Panc1 (cell line): ENCODE results near the gene KPNB1.

Experiments used
- POLR2AphosphoS5 ChIP-seq: IDR thresholded peaks from 2 replicates; pipeline ENCODE4 v1.6.1; 2012; ENCODE audit warnings: mild to moderate bottlenecking, low read depth, low read length, moderate library complexity
- REST ChIP-seq, 2 experiments: IDR thresholded peaks; 2 replicates each; pipeline ENCODE4 v1.6.1; 2011 to 2012; ENCODE audit warnings: low read depth in 2 of 2, control low read depth in 1 of 2, low read length in 1 of 2, mild to moderate bottlenecking in 1 of 2, moderate library complexity in 1 of 2; ENCODE audit not compliant: insufficient read depth in 1 of 2
- TF ChIP-seq, protein P1 (sequence below): fragments of 450-650 bp; IDR thresholded peaks from 2 replicates; pipeline ENCODE4 v1.5.1; 2017; ENCODE audit warnings: mild to moderate bottlenecking

DNA sequence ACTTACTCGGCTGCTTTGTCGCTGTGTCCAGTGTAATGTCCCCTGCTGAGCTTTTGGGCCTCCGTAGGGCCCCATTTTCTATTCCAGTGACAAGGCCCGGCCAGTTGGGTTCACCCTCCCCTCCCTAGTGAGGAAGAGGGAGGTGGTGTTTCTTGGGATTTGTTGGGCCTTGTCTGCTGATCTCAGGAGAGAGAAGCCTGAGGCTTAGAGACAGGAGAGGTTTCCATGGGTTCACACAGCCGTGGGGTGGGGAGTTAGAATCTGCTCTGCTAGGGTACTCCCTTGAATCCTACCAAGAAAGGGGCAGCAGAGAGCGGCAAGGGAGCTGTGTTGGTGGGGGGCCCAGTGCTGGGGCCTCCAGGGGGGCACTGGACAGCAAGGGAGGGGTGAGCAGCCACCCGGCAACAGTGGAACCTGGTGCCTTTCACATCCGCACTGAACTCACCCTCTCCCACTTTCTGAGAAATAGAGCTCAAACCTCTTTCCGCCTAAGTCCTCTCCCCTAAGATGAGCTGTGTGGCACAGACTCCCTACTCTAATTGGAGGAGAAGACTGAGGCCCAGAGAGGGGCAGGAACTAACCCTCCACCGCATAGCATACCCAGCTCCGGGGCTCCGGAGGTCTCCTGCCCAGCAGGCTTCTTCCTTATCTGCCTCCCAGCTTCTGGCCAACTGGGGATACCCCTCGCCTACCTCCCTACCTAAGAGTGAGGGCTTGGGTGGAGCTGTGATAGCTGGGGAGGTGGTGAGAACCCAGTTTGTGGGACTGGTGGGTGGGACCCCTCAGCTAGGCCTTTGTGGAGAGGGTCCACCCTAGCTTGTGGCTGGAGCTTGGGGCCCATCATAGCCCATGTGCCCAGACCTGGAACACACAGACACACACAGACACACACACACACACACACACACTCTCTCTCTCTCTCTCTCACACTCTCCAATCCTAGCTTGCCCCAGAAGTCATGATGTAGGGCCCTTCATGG is 51.0 kb downstream of the KPNB1 start:
- TF ChIP-seq, protein P1, sequence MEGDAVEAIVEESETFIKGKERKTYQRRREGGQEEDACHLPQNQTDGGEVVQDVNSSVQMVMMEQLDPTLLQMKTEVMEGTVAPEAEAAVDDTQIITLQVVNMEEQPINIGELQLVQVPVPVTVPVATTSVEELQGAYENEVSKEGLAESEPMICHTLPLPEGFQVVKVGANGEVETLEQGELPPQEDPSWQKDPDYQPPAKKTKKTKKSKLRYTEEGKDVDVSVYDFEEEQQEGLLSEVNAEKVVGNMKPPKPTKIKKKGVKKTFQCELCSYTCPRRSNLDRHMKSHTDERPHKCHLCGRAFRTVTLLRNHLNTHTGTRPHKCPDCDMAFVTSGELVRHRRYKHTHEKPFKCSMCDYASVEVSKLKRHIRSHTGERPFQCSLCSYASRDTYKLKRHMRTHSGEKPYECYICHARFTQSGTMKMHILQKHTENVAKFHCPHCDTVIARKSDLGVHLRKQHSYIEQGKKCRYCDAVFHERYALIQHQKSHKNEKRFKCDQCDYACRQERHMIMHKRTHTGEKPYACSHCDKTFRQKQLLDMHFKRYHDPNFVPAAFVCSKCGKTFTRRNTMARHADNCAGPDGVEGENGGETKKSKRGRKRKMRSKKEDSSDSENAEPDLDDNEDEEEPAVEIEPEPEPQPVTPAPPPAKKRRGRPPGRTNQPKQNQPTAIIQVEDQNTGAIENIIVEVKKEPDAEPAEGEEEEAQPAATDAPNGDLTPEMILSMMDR: no peak
- TF ChIP-seq POLR2AphosphoS5: no peak
- no peak for TF ChIP-seq REST (IDR thresholded peaks at IDR 0.05; ENCODE audit: insufficient read depth in 1 of 2, low read depth in 2 of 2, low read length in 1 of 2)
